HepG2 (cell line): ENCODE measurements around the gene HS3ST3B1. TPM values are rescaled to one million over a fixed set of nuclear protein-coding genes. Genes with fewer than 3 reads are reported as not detected.

Experiments used
- ZNF367 ChIP-seq: sonication (generic); formaldehyde crosslinking; IDR thresholded peaks from 2 replicates; pipeline ENCODE4 v1.4.0; 2020; ENCODE audit warnings: missing genetic modification reagents, borderline replicate concordance
- polyA plus RNA-seq, 8 experiments: library from polyadenylated mRNA; depleted of rRNA in 3 of 8; stranded (reverse) in 7 of 8; unstranded in 1 of 8; fragments of >200 nt; fragmentation: Illumina TruSeq in 4 of 8; extraction: Trizol in 4 of 8; gene quantifications; 2 replicates each; pipeline versions ENCODE4 v1.2.1 to v1.2.3, GENCODE V29; 2011 to 2016; ENCODE audit warnings: low read depth in 4 of 8, missing spikeins in 1 of 8, mixed read lengths in 1 of 8; ENCODE audit not compliant: insufficient read depth in 1 of 8
- total RNA-seq, 5 experiments: library from RNA; depleted of rRNA; stranded (reverse); fragments of >200 nt; fragmentation: Illumina TruSeq; extraction: Trizol; gene quantifications; 2 replicates each; pipeline ENCODE4 v1.2.3, GENCODE V29; 2016; ENCODE audit warnings: low read depth in 1 of 5
- TF ChIP-seq, protein P1 (sequence below): sonication (generic); formaldehyde crosslinking; IDR thresholded peaks from 2 replicates; pipeline ENCODE4 v1.9.0; 2022; ENCODE audit warnings: missing genetic modification reagents, mild to moderate bottlenecking, borderline replicate concordance
- TF ChIP-seq, protein P2 (sequence below): sonication (generic); formaldehyde crosslinking; IDR thresholded peaks from 2 replicates; pipeline ENCODE4 v1.5.1; 2020; ENCODE audit warnings: mild to moderate bottlenecking, moderate library complexity, missing genetic modification reagents
- TF ChIP-seq, protein P3 (sequence below): sonication (generic); formaldehyde crosslinking; IDR thresholded peaks from 2 replicates; pipeline ENCODE4 v1.4.0; 2020; ENCODE audit warnings: missing genetic modification reagents
- TF ChIP-seq, protein P4 (sequence below): sonication (generic); formaldehyde crosslinking; IDR thresholded peaks from 2 replicates; pipeline ENCODE4 v1.9.0; 2021; ENCODE audit warnings: missing genetic modification reagents, borderline replicate concordance
- TF ChIP-seq, protein P5 (sequence below): sonication (generic); formaldehyde crosslinking; IDR thresholded peaks from 2 replicates; pipeline ENCODE4 v1.9.0; 2021; ENCODE audit warnings: mild to moderate bottlenecking, missing genetic modification reagents

The HS3ST3B1 gene
- total and polyA plus RNA-seq, 2 of the 13 experiments (the other 11 are each of a cell fraction or from before 2014, with no cell fraction given) = 15.7 to 39.5 TPM

DNA sequence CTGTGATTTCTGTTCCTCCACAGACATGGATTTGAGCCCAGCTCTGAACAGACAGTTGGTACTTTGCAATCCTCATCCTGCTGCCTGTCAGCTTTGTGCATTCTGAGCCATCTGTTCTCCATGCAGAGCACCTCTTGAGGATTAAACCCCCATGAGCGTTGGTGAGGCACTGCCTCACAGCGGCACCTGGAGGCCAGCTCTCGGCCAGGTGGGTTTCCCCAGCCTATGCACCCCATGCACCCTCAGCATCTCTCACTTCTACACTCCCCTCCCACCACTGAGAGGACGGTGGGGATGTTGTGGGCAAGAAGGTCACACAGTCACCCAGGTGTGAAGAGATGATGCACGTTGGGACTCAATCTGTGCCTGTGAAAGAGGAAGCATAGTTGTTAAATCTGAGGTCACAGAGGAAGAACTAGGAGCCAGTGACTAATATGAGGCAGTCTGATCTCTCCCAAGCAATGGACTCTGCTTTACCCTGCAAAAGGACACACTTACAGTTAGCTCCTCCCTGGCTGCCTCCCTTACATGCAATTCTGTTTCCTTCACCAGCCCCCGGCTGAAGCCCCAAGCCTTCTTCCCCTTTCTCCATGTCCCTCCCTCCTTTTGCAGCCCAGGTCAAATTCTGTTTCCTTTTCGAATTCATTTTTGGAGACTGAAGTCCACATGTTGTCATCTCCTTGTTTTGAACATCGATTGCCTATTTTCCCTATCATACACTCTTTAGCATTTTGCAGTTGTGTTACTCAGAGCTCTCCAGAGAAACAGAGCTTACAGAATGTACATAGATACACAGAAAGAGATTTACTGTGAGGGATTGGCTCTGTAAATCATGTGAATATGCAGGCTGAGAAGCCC lies 58.5 kb downstream of the HS3ST3B1 start (continued):
- TF ChIP-seq, protein P1, sequence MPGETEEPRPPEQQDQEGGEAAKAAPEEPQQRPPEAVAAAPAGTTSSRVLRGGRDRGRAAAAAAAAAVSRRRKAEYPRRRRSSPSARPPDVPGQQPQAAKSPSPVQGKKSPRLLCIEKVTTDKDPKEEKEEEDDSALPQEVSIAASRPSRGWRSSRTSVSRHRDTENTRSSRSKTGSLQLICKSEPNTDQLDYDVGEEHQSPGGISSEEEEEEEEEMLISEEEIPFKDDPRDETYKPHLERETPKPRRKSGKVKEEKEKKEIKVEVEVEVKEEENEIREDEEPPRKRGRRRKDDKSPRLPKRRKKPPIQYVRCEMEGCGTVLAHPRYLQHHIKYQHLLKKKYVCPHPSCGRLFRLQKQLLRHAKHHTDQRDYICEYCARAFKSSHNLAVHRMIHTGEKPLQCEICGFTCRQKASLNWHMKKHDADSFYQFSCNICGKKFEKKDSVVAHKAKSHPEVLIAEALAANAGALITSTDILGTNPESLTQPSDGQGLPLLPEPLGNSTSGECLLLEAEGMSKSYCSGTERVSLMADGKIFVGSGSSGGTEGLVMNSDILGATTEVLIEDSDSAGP (CRISPR knock-in tag) = no peak
- TF ChIP-seq, protein P2, sequence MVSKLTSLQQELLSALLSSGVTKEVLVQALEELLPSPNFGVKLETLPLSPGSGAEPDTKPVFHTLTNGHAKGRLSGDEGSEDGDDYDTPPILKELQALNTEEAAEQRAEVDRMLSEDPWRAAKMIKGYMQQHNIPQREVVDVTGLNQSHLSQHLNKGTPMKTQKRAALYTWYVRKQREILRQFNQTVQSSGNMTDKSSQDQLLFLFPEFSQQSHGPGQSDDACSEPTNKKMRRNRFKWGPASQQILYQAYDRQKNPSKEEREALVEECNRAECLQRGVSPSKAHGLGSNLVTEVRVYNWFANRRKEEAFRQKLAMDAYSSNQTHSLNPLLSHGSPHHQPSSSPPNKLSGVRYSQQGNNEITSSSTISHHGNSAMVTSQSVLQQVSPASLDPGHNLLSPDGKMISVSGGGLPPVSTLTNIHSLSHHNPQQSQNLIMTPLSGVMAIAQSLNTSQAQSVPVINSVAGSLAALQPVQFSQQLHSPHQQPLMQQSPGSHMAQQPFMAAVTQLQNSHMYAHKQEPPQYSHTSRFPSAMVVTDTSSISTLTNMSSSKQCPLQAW (CRISPR knock-in tag) = peak; percentile 40; the same call in 1 of the 2 replicates
- no peak for TF ChIP-seq ZNF367 (CRISPR knock-in tag)
- TF ChIP-seq, protein P3, sequence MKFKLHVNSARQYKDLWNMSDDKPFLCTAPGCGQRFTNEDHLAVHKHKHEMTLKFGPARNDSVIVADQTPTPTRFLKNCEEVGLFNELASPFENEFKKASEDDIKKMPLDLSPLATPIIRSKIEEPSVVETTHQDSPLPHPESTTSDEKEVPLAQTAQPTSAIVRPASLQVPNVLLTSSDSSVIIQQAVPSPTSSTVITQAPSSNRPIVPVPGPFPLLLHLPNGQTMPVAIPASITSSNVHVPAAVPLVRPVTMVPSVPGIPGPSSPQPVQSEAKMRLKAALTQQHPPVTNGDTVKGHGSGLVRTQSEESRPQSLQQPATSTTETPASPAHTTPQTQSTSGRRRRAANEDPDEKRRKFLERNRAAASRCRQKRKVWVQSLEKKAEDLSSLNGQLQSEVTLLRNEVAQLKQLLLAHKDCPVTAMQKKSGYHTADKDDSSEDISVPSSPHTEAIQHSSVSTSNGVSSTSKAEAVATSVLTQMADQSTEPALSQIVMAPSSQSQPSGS (CRISPR knock-in tag) = 0 out of 2 replicates have a peak, but pooled peaks have one; percentile 23
- TF ChIP-seq, protein P4, sequence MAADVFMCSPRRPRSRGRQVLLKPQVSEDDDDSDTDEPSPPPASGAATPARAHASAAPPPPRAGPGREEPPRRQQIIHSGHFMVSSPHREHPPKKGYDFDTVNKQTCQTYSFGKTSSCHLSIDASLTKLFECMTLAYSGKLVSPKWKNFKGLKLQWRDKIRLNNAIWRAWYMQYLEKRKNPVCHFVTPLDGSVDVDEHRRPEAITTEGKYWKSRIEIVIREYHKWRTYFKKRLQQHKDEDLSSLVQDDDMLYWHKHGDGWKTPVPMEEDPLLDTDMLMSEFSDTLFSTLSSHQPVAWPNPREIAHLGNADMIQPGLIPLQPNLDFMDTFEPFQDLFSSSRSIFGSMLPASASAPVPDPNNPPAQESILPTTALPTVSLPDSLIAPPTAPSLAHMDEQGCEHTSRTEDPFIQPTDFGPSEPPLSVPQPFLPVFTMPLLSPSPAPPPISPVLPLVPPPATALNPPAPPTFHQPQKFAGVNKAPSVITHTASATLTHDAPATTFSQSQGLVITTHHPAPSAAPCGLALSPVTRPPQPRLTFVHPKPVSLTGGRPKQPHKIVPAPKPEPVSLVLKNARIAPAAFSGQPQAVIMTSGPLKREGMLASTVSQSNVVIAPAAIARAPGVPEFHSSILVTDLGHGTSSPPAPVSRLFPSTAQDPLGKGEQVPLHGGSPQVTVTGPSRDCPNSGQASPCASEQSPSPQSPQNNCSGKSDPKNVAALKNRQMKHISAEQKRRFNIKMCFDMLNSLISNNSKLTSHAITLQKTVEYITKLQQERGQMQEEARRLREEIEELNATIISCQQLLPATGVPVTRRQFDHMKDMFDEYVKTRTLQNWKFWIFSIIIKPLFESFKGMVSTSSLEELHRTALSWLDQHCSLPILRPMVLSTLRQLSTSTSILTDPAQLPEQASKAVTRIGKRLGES (CRISPR knock-in tag) = no peak
- TF ChIP-seq, protein P5, sequence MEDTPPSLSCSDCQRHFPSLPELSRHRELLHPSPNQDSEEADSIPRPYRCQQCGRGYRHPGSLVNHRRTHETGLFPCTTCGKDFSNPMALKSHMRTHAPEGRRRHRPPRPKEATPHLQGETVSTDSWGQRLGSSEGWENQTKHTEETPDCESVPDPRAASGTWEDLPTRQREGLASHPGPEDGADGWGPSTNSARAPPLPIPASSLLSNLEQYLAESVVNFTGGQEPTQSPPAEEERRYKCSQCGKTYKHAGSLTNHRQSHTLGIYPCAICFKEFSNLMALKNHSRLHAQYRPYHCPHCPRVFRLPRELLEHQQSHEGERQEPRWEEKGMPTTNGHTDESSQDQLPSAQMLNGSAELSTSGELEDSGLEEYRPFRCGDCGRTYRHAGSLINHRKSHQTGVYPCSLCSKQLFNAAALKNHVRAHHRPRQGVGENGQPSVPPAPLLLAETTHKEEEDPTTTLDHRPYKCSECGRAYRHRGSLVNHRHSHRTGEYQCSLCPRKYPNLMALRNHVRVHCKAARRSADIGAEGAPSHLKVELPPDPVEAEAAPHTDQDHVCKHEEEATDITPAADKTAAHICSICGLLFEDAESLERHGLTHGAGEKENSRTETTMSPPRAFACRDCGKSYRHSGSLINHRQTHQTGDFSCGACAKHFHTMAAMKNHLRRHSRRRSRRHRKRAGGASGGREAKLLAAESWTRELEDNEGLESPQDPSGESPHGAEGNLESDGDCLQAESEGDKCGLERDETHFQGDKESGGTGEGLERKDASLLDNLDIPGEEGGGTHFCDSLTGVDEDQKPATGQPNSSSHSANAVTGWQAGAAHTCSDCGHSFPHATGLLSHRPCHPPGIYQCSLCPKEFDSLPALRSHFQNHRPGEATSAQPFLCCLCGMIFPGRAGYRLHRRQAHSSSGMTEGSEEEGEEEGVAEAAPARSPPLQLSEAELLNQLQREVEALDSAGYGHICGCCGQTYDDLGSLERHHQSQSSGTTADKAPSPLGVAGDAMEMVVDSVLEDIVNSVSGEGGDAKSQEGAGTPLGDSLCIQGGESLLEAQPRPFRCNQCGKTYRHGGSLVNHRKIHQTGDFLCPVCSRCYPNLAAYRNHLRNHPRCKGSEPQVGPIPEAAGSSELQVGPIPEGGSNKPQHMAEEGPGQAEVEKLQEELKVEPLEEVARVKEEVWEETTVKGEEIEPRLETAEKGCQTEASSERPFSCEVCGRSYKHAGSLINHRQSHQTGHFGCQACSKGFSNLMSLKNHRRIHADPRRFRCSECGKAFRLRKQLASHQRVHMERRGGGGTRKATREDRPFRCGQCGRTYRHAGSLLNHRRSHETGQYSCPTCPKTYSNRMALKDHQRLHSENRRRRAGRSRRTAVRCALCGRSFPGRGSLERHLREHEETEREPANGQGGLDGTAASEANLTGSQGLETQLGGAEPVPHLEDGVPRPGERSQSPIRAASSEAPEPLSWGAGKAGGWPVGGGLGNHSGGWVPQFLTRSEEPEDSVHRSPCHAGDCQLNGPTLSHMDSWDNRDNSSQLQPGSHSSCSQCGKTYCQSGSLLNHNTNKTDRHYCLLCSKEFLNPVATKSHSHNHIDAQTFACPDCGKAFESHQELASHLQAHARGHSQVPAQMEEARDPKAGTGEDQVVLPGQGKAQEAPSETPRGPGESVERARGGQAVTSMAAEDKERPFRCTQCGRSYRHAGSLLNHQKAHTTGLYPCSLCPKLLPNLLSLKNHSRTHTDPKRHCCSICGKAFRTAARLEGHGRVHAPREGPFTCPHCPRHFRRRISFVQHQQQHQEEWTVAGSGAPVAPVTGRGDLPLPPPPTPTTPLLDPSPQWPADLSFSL (CRISPR knock-in tag) = no peak
